Activated B cell treated with CpG ODN at 0.5 μM for 24 hours (primary cell): ENCODE data around the gene ISG20L2. TPM values are rescaled to one million over a fixed set of nuclear protein-coding genes. Genes with fewer than 3 reads are reported as not detected.

ENCODE experiments used
- ATAC-seq: fragments of 200-7000 bp; cut with Tn5 transposase; one replicate; pipeline ENCODE4 v1.10.0; 2021; ENCODE audit warnings: low read depth, mild to moderate bottlenecking, moderate library complexity
- CTCF ChIA-PET: fragments of 350-600 bp; sonication (Branson Sonifier 250); formaldehyde crosslinking; loops from one replicate; lab custom pipeline; 2021; ENCODE audit warnings: antibody characterized with exemption; lab: Charles Lee
- POLR2A ChIA-PET: fragments of 350-600 bp; sonication (Branson Sonifier 250); formaldehyde crosslinking; loops from one replicate; lab custom pipeline; 2021; ENCODE audit warnings: antibody characterized with exemption; lab: Charles Lee
- DNase-seq: peaks from one replicate; pipeline ENCODE4 v3.0.0; 2022
- H3K27ac Mint-ChIP-seq: one replicate; pipeline ENCODE4 v1.8.0; 2020; ENCODE audit warnings: mixed read lengths
- H3K27me3 Mint-ChIP-seq: one replicate; pipeline ENCODE4 v1.8.0; 2021; ENCODE audit warnings: mixed read lengths
- H3K36me3 Mint-ChIP-seq: one replicate; pipeline ENCODE4 v1.8.0; 2021; ENCODE audit warnings: low read depth, mixed read lengths
- H3K4me1 Mint-ChIP-seq: one replicate; pipeline ENCODE4 v1.8.0; 2021; ENCODE audit warnings: mixed read lengths
- H3K4me3 Mint-ChIP-seq: one replicate; pipeline ENCODE4 v1.8.0; 2020; ENCODE audit warnings: mild to moderate bottlenecking, mixed read lengths
- H3K9me3 Mint-ChIP-seq: one replicate; pipeline ENCODE4 v1.8.0; 2020; ENCODE audit warnings: mixed read lengths
- CTCF ChIP-seq: fragments of 200-600 bp; IDR thresholded peaks from one replicate; pipeline ENCODE4 v1.8.0; 2022; ENCODE audit warnings: antibody characterized with exemption, mild to moderate bottlenecking
- intact Hi-C: fragments of 100-400 bp; cut with micrococcal nuclease; formaldehyde crosslinking; loops from one replicate; pipeline ENCODE4 v1.15.1; 2024
- total RNA-seq: library from RNA; stranded (reverse); gene quantifications from 2 replicates; pipeline ENCODE4 v1.2.3, GENCODE V29; 2022

Gene ISG20L2
- total RNA-seq, 1 donor from 2014 or later: 53.0 TPM

GRCh38 chr1:156692441-156692924 lies 36.1 kb downstream of the ISG20L2 start:
- H3K27me3 Mint-ChIP-seq: peaks cover 58% of the 10 kb centered on the region
- DNase-seq: no peak
- H3K27ac Mint-ChIP-seq: no peak overlapping the region
- no peak overlapping the region for H3K4me3 Mint-ChIP-seq
- no peak for TF ChIP-seq CTCF
- peaks cover 18% of the 10 kb centered on the region for H3K4me1 Mint-ChIP-seq
- H3K36me3 Mint-ChIP-seq: no peaks in the 10 kb centered on the region
- intact Hi-C loops: no loop called here
- CTCF ChIA-PET: interaction anchor here (1.1 to 6.9 kb wide), 2 partner anchors 8 to 33 kb away, joined by 3 to 182 read pairs; partner anchors contain the start of genes ISG20L2 and METTL25B
- no peak for ATAC-seq
- POLR2A ChIA-PET: interaction anchor here (0.6 to 1.4 kb wide), 2 partner anchors 15 to 36 kb away, joined by 3 to 4 read pairs; partner anchors contain the start of genes ISG20L2 and METTL25B
- H3K9me3 Mint-ChIP-seq: no peaks in the 10 kb centered on the region

GRCh38 chr1:156691665-156692440 lies 36.7 kb downstream of the ISG20L2 start:
- ATAC-seq (no peak), DNase-seq (no peak)
- H3K4me1 Mint-ChIP-seq: peaks cover 18% of the 10 kb centered on the region
- intact Hi-C loops: no loop called here
- H3K27ac Mint-ChIP-seq: no peak overlapping the region
- H3K9me3 Mint-ChIP-seq: no peaks in the 10 kb centered on the region
- ChIA-PET POLR2A (interaction anchor here (0.6 to 1.4 kb wide), 2 partner anchors 15 to 37 kb away, joined by 3 to 4 read pairs; partner anchors contain the start of genes ISG20L2 and METTL25B), CTCF (interaction anchor here (1.0 to 6.9 kb wide), 5 partner anchors 14 to 199 kb away, joined by 3 to 182 read pairs (median 53); partner anchors contain the start of genes CRABP2, ISG20L2, METTL25B and NTRK1)
- H3K36me3 Mint-ChIP-seq: no peaks in the 10 kb centered on the region
- H3K4me3 Mint-ChIP-seq: no peak overlapping the region
- H3K27me3 Mint-ChIP-seq: peaks cover 52% of the 10 kb centered on the region
- no peak for TF ChIP-seq CTCF

- ChIA-PET POLR2A (interaction anchor here (1.4 to 1.8 kb wide), 2 partner anchors 35 to 37 kb away, joined by 4 to 9 read pairs; partner anchors contain the start of genes ISG20L2 and METTL25B), CTCF (interaction anchor here (1.0 to 6.9 kb wide), 7 partner anchors 15 to 199 kb away, joined by 3 to 182 read pairs (median 36); partner anchors contain the start of genes CRABP2, ISG20L2, METTL25B and NTRK1)
- H3K36me3 Mint-ChIP-seq: no peaks in the 10 kb centered on the region
- no peak for DNase-seq
- H3K9me3 Mint-ChIP-seq: no peaks in the 10 kb centered on the region
- H3K27ac Mint-ChIP-seq: no peak overlapping the region
- TF ChIP-seq CTCF: no peak
- peaks cover 46% of the 10 kb centered on the region for H3K27me3 Mint-ChIP-seq
- H3K4me1 Mint-ChIP-seq: peaks cover 18% of the 10 kb centered on the region
- intact Hi-C loops: no loop called here
- no peak for ATAC-seq
- no peak overlapping the region for H3K4me3 Mint-ChIP-seq
These were observed 37.4 kb downstream of the ISG20L2 start for GRCh38 chr1:156691191-156691590.

GRCh38 chr1:156690675-156691036 lies 37.9 kb downstream of the ISG20L2 start:
- DNase-seq (no peak), ATAC-seq (no peak)
- ChIA-PET POLR2A (interaction anchor here (1.8 kb wide), 1 partner anchor 36 kb away, joined by 9 read pairs; no protein-coding TSS in a partner anchor), CTCF (interaction anchor here (0.6 to 6.9 kb wide), 18 partner anchors 8 to 399 kb away, joined by 3 to 182 read pairs (median 6); partner anchors contain the start of genes CRABP2, HDGF, ISG20L2 and METTL25B)
- no peak overlapping the region for H3K27ac Mint-ChIP-seq
- no peaks in the 10 kb centered on the region for H3K9me3 Mint-ChIP-seq
- TF ChIP-seq CTCF: no peak
- no peaks in the 10 kb centered on the region for H3K36me3 Mint-ChIP-seq
- intact Hi-C loops: no loop called here
- H3K4me1 Mint-ChIP-seq: peaks cover 18% of the 10 kb centered on the region
- no peak overlapping the region for H3K4me3 Mint-ChIP-seq
- peaks cover 46% of the 10 kb centered on the region for H3K27me3 Mint-ChIP-seq
